ENCODE data around the gene NEU1.
A peak's percentile ranks its signal among the peaks of the same experiment; 100 is the strongest.
"Not testable (repeated sequence)": the region's sequence is repeated elsewhere in the genome, so short reads cannot be mapped to it uniquely, and the experiment has no call there.

Gene NEU1

DNA sequence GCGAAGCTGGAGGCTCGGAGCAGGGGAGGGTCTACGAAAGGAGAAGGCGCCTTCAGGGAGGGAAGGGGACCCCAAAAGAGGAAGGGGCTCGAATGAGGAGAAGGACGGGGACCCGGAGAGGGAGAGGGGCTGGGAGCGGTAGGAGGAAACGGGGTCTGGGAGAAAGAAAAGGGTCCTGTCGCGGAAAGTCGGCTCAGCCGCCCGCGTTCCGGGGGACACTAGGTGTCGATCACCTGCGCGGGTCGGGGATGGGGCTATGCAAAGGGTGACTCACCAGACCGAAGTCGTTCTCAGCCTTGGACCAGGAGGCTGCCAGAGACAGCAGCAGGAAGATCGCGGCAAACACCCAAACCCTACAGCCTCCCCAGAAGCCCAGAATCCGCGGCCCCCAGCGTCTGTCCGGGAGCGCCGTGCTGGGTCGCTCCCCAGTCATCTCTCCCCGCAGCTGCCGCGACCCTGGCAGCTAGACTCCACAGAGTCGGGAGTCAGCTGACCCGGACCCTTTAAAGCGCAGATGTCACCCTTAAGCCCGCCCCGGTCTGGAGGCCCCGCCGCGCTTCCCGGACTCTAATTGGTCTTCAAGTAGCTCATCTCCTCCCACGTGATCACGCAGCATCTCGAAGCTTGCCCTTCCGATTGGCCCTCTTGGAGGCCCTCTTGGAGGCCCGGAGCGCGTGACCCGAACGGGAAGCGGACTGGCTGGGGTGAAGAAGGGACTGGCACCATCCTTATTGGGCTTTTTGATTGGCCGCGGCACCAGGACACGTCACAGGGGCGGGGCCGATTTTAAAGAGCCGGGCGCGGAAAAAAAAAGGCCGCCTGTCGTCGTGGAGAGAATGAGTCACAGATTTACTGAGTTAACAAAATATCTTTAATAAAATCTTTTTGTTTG is at the start of gene NEU1:
Gene NEU1, minus strand, starts transcription at position 478 of the 892 bp plus-strand sequence. Its CDS starts 45 bp downstream, at position 433.
- DNase-seq (ENCODE audit: low read depth in 1 of 2, low spot score in 1 of 2) = peak; percentile 95 to 99

DNA sequence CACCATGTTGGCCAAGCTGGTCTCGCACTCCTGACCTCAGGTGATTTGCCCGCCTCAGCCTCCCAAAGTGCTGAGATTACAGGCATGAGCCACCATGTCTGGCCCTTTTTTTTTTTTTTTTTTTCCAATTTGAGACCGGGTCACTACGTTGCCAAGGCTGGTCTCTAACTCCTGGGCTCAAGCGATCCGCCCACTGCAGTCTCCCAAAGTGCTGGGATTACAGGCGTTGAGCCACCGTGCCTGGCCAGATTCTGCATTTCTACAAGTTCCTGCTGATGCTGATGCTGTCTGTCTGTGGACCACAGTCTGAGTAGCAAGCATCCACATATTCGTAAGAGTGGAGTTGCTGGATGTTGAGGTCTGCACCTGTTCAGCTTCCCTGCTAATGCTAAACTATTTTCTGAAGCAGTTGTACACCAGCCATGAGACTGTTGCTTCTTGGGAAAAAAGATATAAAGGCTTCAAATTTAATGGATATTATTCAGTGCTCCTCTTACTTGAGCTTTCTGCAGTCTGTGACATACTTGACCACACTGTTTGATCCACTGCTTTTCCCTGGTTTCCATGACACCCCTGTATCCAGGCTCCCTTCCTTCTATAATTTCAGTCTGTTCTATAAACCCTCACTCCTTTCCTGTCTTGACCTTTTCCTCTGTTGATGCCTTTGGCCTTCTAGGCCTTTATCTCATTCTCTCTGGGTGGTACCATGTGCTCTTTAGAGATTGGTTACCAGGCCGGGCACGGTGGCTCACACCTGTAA is 49.4 kb upstream of the NEU1 start:
- DNase-seq (ENCODE audit: low read depth in 1 of 2, low spot score in 1 of 2) = no peak

DNA sequence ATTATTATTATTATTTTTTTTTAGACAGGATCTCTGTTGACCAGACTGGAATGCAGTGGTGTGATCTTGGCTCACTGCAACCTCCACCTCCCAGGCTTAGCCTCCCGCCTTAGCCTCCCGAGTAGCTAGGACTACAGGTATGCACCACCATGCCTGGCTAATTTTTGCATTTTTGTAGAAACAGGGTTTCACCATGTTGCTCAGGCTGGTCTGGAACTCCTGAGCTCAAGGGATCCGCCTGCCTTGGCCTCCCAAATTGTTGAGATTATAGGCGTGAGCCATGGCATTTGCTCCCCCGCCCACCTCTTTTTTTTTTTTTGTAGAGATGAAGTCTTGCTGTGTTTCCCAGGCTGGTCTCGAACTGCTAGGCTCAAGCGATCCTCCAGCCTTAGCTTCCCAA is 46.7 kb upstream of the NEU1 start:
- not testable (repeated sequence) for DNase-seq (ENCODE audit: low read depth in 1 of 2, low spot score in 1 of 2)

DNA sequence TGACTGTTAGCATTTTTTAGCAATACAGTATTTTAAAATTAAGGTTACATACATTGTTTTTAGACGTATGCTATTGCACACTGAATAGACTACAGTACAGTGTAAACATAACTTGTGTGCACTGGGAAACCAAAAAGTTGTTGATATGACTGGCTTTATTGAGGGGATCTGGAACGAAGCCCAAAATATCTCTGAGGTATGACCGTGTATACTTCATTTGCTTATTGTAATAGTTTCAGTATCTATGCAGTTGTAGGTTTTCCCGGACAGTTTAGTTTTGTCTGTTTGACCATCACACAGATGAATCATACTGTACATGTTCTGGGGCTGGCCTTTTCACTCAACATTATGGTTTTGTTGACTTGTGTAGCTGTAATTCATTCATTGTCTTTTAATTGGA is 46.2 kb upstream of the NEU1 start:
- DNase-seq (ENCODE audit: low read depth in 1 of 2, low spot score in 1 of 2) = no peak

DNA sequence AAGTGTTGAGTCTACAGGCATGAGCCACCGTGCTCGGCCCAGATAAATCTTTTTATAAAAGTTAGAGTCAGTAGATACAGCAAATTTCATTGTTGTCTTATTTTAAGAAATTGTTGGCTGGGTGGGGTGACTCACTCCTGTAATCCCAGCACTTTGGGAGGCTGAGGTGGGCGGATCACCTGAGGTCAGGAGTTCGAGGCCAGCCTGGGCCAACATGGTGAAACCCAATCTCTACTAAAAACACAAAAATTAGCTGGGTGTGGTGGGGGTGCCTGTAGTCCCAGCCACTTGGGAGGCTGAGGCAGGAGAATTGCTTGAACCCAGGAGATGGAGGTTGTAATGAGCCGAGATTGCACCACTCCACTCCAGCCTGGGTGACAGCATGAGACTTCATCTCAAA is 45.6 kb upstream of the NEU1 start:
- not testable (repeated sequence) for DNase-seq (ENCODE audit: low read depth in 1 of 2, low spot score in 1 of 2)

DNA sequence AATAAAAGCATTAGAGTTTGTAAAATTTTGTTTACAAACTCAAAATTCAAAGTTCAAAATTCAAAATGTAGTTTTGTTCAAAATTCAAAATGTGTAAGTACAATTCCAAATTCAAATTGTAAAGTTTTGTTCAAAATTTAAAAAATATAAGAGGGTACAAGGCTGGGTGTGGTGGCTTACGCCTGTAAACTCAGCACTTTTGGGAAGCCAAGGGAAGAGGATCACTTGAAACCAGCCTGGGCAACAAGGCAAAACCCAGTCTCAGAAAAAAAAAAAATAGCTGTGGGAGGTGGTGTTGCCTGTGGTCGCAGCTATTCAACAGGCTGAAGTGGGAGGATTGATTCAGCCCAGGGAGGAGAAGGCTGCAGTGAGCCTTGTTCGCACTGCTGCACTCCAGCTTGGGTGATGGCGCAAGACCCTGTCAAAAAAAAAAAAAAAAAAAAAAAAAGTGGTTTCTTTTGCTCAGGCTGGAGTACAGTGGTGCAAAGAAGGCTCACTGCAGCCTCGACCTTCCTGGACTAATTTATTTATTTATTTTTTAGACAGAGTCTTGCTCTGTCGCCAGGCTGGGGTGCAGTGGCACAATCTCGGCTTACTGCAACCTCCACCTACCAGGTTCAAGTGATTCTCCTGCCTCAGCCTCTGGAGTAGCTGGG is 44.7 kb upstream of the NEU1 start:
- DNase-seq (ENCODE audit: low read depth in 1 of 2, low spot score in 1 of 2) = no peak

DNA sequence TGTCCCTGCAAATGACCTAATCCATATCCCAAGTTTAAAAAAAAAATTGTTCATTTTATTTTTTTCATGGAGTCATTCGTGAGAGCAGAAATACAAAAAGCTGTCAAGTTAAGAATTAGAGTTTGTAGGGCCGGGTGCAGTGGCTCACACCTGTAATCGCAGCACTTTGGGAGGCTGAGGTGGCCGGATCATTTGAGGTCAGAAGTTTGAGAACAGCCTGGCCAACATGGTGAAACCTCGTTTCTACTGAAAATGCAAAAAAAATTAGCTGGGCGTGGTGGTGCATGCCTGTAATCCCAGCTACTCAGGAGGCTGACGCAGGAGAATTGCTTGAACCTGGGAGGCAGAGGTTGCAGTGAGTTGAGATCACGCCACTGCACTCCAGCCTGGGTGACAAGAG is 44.1 kb upstream of the NEU1 start:
- DNase-seq (ENCODE audit: low read depth in 1 of 2, low spot score in 1 of 2) = not testable (repeated sequence)

DNA sequence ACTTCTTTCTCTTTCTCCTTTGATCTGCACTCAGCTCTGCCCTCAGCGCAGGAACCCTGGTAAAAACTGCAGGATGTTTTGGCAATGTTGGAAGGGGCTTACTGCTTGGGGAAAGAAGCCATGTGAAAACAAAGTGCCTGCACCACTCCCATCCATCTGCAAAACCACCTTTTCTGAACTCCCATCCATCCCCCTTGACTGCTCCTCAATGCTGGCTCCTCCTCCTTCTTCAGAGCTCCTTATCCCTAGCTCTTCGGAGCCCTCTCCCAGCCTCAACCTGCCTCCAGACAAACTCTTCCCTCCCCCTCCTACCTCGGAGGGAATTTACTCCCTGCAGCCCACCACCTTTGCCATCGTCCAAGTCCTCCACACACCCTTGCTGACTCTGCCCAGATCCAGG is 43.5 kb upstream of the NEU1 start:
- no peak for DNase-seq (ENCODE audit: low read depth in 1 of 2, low spot score in 1 of 2)

DNA sequence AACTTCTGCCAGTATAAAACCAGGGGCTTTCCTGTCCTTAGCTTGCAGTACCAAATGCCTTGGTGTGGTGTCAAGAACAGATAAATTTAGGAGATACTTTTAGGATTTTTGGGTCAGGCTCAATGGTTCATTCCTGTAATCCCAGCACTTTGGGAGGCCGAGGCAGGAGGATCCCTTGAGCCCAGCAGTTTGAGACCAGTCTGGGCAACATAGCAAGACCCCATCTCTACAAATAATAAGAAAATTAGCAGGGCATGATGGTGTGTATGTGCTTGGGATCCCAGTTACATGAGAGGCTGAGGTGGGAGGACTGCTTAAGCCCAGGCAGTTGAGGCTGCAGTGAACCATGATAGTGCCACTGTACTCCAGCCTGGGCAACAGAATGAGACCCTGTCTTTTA is 42.4 kb upstream of the NEU1 start:
- no peak for DNase-seq (ENCODE audit: low read depth in 1 of 2, low spot score in 1 of 2)

DNA sequence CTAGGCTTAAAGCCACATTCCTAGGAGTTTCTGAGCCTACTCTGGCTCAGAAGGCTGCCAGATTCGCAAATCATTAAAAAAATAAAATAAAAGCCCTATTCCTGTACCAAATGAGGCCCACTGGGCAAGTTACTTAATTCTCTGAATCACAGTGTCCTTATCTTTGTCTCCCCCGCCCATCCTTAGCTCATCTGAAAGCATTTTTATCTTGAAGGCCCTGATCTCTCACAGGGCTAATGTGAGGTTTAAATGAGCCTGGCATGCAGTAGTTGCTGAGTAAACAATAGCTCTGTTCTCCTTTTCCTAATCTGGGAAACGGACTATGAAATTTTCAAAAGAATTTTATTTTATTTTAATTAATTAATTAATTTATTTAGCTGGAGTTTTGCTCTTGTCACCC is 41.3 kb upstream of the NEU1 start:
- DNase-seq (ENCODE audit: low read depth in 1 of 2, low spot score in 1 of 2) = no peak

DNA sequence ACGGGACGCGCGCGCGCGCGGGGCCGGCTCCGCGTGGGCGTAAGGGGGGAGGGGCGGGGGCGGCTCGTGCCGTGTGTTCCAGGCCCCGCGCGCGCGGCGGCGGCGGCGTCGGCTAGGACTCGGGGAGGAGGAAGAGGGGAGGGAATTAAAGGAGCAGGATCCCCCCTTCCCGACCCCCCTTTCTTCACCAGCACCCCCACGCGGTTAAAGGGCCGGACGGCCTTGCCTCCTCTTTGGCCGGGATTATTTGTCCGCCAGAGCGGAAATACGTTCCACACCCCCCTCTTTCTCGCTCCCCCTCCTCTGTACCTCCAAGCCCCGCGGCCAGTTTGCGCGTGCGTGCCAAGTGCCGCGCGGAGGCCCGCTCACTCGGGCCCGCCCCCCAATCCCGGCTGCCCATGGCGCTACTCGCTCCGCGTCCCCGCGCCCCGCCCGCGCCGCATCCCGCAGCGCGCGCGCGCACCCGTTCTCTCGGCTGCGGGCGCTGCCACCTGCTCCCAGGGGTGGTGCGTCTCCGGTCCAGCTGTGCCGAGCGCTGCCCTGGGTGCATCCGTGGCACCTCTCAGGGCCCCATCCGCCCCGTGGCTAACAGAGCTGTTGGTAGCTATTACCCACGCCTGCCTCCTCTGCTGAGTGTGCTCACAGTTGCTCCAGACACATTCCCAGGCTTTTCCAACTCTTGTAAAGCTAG is 39.5 kb upstream of the NEU1 start, which contains the start of gene ZBTB12:
Gene ZBTB12, minus strand, starts transcription at position 134 of the 691 bp plus-strand sequence. CDS start 781 bp downstream, outside the sequence.
- peak; percentile 68 to 84 for DNase-seq (ENCODE audit: low read depth in 1 of 2, low spot score in 1 of 2)

DNA sequence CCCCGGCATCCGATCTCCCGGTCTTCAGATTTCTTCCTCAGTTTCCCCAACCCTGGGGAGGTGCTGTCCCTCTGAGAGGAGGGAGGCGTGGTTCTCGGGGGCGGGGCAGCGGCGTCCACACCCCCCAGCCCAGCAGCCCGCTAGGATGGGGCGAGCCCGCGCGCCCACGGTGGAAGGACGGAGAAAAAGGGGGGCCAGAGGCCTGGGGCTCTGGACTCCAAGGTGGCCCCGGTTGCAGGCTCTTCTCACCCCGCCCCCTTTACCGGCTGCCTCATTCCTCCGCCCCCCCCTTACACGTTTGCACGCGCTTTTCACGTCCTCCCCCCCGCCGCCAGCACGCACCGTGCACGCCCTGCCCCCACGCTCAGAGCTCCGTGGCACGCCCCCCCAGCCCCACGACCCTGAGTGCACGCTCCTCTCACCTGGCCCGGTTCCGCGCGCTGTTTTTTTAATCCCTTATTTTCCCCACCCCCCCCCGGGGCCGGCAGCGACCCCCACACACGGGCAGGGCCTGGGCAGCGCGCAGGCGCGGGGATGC is 38.9 kb upstream of the NEU1 start:
- peak; percentile 55 to 62 for DNase-seq (ENCODE audit: low read depth in 1 of 2, low spot score in 1 of 2)

DNA sequence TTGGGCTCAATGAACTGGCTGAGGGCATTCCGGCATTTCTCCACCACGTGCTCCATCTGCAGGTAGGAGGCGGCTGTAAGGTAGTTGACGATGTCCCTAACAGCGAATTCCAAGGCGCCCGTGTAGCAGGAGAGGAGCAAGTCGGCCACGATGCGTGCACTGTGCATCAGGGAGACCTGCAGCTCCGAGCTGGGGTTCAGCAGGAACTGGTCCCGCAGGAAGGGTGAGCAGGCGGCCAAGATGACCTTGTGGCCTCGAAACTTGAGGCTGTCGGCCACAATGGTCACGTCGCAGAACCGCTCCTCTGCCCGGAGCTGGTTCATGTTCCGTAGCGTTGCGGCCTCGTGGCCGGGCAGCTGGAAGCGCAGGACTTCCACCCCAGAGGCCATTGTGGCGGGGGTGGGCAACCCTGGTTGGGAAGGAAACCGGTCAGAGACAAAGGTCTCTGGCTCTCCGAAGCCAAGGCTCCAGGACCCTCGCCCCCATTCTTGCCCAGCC is 38.3 kb upstream of the NEU1 start:
- no peak for DNase-seq (ENCODE audit: low read depth in 1 of 2, low spot score in 1 of 2)

DNA sequence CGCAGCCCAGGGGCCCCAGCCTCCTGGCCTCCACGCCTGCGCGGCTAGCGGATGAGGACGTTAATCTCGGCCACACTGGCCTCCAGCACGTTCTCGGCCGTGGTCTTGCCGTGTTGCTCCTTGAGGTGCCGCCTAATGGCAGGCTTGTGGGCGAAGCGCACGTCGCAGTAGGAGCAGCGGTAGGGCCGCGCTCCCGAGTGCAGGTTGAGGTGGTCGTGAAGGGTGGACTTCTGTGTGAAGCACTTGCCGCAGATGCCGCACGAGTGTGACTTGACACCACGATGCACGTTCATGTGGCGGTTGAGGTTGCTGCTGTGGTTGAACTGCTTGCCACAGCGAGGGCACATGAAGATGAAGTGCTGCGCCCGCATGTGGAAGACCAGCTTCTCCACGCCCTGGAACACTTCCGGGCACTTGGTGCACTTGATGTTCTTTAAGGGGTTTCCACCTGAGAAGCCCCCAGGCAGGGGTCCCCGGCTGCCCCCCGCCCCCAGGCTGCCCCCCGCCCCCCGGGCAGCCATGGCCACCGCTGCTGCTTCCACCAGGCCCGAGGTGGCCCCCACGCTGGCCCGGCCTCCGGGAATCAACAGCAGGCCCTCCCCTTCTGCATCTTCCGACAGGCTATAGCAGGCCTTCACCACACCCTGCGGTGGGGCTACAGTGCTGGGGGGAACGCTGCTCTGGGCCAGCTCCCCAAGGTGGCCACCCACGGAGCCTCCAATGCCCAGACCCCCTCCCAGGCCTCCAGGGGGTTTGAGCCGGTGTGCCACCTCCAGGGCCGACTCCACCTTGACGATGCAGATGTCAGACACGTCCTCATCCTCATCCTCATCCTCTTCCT is 37.5 kb upstream of the NEU1 start:
- no peak for DNase-seq (ENCODE audit: low read depth in 1 of 2, low spot score in 1 of 2)

DNA sequence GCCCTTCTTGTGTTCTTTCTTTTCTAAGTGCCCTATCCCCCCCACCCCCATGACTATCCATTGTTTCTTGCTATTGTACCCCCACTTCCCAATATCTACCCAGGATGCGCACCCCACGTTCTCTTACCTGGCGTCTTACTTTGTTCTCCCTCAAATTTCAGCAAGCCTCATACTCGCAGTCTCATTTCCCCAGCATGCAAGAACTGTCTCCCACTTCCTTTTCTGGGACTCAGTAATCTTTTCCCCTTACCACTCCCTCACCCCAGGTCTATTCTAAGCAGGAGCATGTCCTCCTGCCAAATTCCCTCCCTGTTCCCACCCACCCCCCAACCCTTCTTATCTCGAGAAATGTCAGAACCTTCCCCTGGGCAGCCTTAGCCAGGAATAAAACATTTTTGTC is 36.6 kb upstream of the NEU1 start:
- no peak for DNase-seq (ENCODE audit: low read depth in 1 of 2, low spot score in 1 of 2)

DNA sequence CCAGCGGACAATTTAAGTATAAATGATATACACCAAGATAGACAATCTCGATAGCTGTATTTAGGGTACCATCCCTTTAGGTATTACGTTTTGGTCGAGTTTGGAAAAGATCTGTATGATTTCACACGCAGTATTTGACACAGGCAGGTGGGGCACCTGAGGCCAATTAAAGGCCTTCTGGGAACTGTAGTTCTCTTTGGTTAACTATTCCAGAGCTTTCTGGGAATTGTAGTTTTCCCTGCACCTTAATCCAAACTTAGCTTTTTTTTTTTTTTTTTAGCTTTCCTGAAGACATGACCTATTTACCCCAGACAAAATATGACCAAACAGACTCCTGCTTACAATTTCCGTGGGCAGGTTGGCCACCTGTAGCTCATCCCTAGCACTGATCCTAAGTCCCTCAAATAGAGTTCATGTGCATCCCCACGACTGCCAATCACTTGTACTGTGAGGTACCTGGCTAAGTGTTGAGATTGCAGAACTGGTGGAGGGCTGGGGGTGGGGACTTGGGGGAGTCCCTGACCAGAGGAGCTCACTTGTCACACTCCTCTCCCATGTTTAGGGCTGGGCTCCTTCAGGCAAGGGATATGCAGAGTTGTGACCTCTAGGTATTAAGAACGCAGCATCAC is 35.9 kb upstream of the NEU1 start:
- no peak for DNase-seq (ENCODE audit: low read depth in 1 of 2, low spot score in 1 of 2)

DNA sequence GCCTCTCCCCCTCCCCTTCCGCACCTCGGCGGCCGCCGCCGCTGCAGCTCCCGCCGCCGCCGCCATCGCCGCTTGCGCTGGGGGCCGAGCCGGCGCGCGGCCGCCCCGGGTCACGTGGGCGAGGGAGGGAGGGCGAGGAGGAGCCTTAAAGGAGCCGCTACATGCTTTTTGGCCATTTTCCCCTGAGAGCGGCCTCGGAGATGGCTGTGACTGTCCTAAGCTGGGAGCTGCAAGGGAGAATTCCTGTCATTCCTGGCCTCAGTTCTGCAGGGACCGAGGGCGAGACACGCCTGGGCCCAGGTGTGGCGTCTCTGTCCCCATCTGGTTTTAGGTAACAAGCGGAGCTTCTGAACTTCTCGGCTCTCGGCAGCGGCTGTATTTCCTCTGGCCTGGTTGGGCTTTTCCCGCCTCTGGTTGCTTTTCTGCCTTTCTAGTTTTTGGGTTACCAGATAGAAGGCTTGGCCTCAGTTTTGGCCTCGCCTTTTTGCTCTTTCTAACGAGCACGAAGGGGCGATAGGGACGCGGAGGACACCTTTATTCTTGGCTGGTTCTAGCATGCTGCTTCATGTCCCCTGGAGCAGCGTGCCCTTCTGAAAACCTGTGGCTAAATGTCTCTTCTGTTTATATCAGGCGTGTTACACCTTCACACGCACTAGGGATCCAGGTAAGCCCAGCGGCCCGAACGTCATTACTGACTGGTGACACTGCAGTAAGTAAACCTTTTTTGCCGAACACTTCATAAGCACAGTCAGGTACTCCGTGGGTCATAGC is 35.2 kb upstream of the NEU1 start, which contains the start of gene EHMT2:
Gene EHMT2, minus strand, starts transcription at position 87 of the 771 bp plus-strand sequence. Its CDS starts 21 bp downstream, at position 66.
- peak; percentile 65 to 70 for DNase-seq (ENCODE audit: low read depth in 1 of 2, low spot score in 1 of 2)

Measured in activated CD4-positive, alpha-beta T cell treated with anti-CD3 and anti-CD28 coated beads, Interleukin-2, amount 50 U/mL, for 24 hours (primary cell).